22Rv1 (cell line): Measurements from ENCODE around the gene SLC12A7.

Source experiments
- ZFX ChIP-seq: fragments of 450-650 bp; IDR thresholded peaks from 2 replicates; pipeline ENCODE4 v1.6.1; 2017; ENCODE audit warnings: antibody characterized with exemption, borderline replicate concordance
- TF ChIP-seq, protein P1 (sequence below): fragments of 450-650 bp; IDR thresholded peaks from 2 replicates; pipeline ENCODE4 v1.5.1; 2017; ENCODE audit warnings: mild to moderate bottlenecking

DNA sequence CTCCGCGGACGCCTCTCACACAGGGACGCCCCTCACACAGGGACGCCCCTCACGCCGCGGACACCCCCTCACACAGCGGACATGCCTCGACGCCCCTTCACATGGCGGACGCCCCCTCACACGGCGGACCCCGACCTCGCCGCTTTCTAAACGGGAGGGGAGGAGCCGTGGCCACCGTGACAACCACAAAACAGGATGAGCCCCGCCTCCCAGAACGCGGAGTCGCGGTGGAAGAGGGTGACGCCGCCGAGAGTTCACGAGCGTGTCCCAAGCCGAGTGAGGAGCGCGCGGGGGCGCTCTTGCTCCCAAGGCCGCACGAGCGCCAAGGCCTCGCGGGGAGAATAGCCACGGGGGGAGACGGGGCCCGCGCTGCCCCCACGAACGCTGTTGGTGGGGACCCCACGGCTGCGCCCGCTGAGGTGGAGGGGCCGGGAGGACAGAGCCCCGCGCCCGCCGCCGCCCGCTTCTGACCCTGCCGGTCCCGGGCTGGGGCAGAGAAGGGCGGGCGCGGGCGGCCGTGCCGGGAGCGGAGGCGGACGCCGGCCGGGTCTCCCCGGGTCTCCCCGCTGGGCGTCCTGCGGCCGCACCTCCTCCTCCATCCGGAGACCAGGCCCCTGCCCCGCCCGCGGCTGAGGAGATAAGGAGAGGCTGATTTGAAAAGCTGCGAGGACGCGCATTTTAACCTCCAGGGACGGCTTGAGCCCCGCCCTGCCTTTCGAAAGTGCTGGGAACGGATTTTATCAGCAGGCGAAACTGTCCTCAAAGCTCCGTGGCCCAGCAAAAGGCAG lies 107.2 kb downstream of the SLC12A7 start:
- TF ChIP-seq, protein P1, sequence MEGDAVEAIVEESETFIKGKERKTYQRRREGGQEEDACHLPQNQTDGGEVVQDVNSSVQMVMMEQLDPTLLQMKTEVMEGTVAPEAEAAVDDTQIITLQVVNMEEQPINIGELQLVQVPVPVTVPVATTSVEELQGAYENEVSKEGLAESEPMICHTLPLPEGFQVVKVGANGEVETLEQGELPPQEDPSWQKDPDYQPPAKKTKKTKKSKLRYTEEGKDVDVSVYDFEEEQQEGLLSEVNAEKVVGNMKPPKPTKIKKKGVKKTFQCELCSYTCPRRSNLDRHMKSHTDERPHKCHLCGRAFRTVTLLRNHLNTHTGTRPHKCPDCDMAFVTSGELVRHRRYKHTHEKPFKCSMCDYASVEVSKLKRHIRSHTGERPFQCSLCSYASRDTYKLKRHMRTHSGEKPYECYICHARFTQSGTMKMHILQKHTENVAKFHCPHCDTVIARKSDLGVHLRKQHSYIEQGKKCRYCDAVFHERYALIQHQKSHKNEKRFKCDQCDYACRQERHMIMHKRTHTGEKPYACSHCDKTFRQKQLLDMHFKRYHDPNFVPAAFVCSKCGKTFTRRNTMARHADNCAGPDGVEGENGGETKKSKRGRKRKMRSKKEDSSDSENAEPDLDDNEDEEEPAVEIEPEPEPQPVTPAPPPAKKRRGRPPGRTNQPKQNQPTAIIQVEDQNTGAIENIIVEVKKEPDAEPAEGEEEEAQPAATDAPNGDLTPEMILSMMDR, result peak; percentile 85
- no peak for TF ChIP-seq ZFX
